ENCODE results near the gene TLR4.

Gene TLR4

GRCh38 chr9:117771136-117771535, 66.9 kb downstream of the TLR4 start:
- Histone ChIP-seq H3K27me3 (replicated peaks; ENCODE audit: control insufficient read depth, insufficient read depth, low read length) (no peaks in the 10 kb centered on the region), H3K4me3 (replicated peaks; ENCODE audit: low read depth, low read length) (no peak overlapping the region), H3K36me3 (ENCODE audit: control insufficient read depth, insufficient read depth, low read length) (no peaks in the 10 kb centered on the region)
- DNase-seq (ENCODE audit: extremely low read depth, insufficient read length), result no peak
- no peak for TF ChIP-seq CTCF (IDR thresholded peaks at IDR 0.05; ENCODE audit: insufficient read depth, low read length, poor library complexity, severe bottlenecking)

- no peak for DNase-seq (ENCODE audit: extremely low read depth, insufficient read length)
- no peak for TF ChIP-seq CTCF (IDR thresholded peaks at IDR 0.05; ENCODE audit: insufficient read depth, low read length, poor library complexity, severe bottlenecking)
- Histone ChIP-seq H3K27me3 (replicated peaks; ENCODE audit: control insufficient read depth, insufficient read depth, low read length) (no peaks in the 10 kb centered on the region), H3K4me3 (replicated peaks; ENCODE audit: low read depth, low read length) (no peak overlapping the region), H3K36me3 (ENCODE audit: control insufficient read depth, insufficient read depth, low read length) (no peaks in the 10 kb centered on the region)
Observed at GRCh38 chr9:117772960-117773359, 68.8 kb downstream of the TLR4 start.
